HG03460 (cell line): ENCODE measurements around the gene SETSIP.
"Not testable (repeated sequence)": the region's sequence is repeated elsewhere in the genome, so short reads cannot be mapped to it uniquely, and the experiment has no call there.

ENCODE experiments used
- ATAC-seq: cut with Tn5 transposase; IDR thresholded peaks from one replicate; pipeline ENCODE4 v1.9.1; 2021; ENCODE audit not compliant: unreplicated experiment

SETSIP gene

DNA sequence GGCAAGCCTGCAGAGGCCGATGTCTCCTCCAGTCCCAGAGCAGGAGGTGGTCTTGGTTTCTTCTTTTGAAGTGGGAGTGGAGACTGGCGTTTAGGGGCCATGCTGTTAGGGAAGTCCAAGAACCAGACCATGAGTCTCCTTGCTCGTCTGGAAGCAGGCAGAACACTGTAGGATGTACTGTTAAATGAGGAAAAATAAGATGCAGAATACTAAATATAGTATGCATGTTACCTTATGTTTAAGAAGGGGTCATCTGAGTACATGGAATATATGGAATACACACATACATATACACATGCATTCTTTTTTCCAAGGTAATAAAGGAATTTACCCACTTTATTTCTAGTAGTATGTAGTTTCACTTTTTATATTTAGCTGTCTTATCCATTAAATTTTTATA, at the start of gene SETSIP:
Gene SETSIP, minus strand, starts transcription at position 101 of the 400 bp plus-strand sequence. Its CDS starts 0 bp downstream, at position 101.
- no peak for ATAC-seq

GRCh38 chr1:92123868-92124267, 48.7 kb upstream of the SETSIP start:
- ATAC-seq = no peak

DNA sequence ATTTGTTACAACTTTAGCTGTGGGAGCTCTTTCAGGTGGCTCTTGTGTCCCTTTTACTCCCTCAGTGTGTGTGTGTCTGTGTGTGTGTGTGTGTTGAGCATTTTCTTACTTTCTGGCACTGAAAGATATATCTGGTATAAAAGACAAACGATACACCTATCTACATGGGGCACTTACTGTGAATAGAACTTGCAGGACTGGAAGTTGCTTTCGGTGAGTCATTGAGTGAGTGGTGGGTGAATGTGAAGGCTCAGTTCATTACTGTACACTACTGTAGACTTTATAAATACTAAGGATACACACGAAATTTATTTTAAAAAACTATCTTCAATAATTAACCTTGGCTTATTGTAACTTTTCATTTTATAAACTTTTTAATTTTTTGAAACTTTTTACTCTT, 43.6 kb upstream of the SETSIP start:
- ATAC-seq = no peak

GRCh38 chr1:92117526-92117925, 42.3 kb upstream of the SETSIP start:
- ATAC-seq = no peak

DNA sequence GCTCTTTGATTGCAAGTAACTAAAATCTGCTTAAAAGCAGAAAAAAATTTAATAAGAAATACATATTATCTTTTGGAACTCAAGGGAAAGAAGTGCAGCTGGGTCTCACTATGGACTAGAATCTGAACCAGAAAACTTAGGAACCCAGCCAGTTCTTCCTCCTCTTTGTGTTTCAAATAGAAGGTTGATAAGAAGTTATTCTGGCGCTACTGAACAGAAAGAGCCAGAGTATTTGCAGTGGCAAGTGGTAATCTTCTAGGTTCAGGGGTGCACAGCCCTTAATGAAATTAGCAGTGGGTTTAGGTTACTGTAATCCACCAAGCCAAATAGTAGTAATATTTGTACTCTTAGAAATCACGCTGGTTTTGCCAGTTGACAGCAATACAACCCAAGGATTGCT, 33.4 kb upstream of the SETSIP start:
- ATAC-seq = no peak

DNA sequence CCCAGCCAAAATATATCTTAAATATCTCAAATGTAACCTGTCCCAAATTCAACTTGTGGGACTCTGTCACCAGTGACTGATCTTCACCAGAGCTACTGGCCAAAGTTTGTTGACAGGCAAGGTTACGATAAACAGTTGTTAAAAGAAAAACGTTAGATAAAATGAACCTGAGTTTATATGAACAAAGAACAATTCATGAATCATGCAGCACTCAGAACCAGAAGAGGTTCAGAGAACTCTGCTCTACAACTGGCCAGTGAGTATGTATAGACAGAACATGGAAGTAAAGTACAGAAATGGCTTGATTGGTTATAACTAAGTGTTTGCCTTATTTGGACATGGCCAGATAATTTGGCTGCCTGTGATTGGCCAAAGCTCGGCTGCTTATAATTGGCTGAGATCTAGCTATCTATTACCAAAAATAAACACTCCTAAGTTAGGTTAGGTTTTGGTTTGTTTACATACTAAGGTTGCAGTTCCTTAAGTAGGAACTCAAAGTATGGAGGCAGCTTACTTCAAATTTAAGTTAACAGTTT, 30.4 kb upstream of the SETSIP start:
- no peak for ATAC-seq

GRCh38 chr1:92096317-92096716, 21.1 kb upstream of the SETSIP start:
- ATAC-seq = no peak

GRCh38 chr1:92095874-92096273, 20.7 kb upstream of the SETSIP start:
- no peak for ATAC-seq

DNA sequence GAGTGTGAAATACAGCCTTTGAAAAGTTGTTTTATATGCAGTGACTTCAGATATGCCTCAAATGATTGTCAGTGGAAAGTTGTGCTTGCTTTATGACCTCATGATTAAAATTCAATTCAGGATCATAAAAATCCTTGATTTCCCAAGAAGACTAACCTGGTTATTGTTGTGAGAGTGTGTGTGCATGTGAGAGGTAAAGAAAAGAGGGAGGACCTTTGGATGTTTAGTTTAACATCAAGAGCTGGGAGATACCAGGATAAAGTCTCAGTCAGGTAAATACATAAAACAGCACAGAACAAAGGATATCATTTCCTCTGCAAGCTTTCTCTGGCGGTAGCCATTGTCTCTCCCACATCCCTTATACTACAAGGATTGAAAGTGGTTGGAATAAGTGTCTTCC, 19.4 kb upstream of the SETSIP start:
- no peak for ATAC-seq

DNA sequence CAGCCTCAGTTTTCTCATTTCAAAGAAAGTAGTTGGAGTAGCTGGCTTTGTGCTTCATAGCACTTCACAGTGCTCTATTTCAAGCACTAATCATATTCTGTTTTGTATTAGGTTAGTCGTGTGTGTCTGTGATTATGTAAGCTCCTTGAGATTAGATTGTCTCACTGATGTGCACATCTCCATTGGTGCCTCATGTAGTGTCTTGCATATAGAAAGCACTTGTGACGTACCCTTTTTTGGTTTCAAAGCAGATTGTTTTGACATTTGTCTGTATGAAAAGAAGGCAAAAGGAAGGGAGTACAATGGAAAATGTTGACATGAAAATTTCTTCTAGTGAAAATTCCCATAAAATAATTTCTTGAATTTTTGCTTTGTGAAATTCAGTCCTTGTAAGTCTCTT, 18.9 kb upstream of the SETSIP start:
- ATAC-seq = no peak

DNA sequence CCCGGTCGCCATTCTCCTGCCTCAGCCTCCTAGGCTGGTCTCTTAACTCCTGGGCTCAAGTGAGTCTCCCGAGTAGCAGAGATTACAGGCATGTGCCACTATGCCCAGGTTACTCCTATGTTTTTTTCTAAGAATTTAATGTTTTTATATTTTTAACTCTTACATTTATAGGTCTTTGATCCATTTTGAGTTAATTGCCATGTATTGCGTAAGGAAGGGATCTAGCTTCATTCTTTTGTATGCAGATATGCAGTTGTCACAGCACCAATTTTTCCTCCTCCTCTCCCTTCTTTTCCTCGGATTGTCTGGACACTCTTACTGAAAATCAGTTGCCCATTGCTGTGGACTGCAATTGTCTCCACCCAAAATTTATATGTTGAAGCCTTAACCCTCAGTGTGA, 16.4 kb upstream of the SETSIP start:
- no peak for ATAC-seq

DNA sequence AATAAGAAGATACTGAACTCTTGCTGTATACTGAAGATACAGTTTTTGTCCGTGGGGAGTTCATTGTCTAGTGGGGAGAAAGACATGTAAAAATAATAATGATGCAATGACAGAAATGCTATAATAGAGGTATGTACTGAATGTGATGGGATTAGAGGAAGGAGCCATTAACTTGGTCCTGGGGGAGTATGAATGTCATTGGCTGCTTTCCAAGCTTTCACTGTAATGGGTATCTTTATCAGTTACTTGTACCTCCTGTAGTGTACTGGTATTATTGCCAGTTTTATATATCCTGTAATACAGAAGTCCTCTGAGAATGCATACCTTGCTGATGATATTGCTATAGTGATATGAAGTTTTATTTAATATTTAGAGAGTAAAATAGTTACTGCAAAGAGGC, 12.3 kb upstream of the SETSIP start:
- no peak for ATAC-seq

DNA sequence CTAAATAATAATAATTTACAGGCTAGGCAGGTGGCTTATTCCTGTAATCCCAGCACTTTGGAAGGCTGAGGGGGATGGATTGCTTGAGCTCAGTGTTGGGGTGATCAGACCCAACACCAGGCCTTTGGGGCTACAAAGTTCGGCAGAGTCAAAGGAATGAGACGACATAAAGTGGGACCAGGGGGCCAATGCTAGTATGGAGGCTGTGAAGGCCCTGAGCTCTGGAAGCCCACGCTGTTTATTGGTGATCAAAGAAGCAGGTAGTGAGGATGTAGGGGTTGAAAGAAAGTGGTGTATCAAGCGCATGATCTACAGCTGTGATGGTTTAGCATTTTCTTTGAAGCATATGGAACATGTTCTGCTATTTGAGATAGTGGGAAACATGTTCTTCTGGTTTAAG, 10.5 kb upstream of the SETSIP start:
- ATAC-seq = no peak

DNA sequence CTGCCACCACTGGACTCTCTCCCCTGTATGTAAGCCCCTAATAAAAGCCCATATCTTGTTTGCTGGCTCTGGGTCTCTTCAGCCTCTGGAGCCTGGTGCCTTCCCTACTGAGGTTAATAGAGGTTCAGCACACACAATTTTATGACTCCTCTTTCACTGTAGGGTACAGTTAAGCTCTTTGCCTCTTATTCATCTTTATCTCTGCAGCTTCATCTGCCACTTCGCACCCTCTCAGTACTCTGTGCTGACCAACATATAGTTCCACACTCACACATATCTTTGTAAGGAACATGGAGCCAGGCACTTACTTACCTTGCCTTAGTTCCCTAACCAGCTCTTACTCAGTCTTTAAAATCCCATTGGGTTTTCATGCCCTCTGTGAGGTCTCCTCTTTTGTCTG, 9.4 kb upstream of the SETSIP start:
- no peak for ATAC-seq

DNA sequence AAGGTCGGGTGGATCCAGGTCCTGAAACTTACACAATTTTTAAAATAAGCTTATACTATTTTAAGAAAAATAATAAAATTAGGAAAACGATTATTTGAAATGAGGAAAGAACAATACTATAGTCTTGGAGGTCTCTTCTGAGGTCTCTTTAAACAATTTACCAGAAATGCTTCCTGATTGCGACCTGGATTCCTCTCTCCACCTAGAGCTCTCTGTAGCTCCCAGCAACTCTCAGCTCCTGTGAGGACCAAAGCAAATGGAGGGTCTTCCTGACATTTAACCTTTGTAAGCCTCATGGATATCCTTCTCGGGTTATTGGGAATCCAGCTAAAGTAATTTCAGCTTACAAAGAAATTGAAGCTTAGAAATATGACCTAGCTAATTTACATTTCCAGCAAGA, 5.8 kb upstream of the SETSIP start:
- ATAC-seq = no peak

- ATAC-seq = peak; percentile 95
These were observed 5.1 kb upstream of the SETSIP start, which contains the start of gene BTBD8 for GRCh38 chr1:92080128-92080985. TSS of gene BTBD8 (plus strand) at chr1:92080345. CDS start at chr1:92080572, 227 bp downstream.

DNA sequence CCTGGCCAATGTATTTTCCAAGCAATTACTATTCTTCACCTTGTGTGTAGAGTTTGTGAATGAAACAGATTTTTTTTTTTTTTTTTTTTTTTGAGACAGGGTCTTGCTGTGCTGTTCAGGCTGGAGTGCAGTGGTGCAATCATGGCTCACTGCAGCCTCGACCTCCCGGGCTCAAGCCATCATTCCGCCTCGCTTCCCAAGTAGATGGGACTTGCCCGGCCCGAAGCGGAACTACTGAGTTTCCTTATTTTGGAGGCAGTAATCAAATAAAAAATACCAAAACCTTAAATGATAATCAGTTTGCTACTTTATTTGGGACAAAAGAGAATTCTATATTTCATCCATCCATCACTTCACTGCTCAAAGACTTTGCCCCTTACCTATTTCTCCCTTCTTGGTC, 4.2 kb upstream of the SETSIP start:
- ATAC-seq = no peak

- not testable (repeated sequence) for ATAC-seq
These were observed 2.9 kb upstream of the SETSIP start for GRCh38 chr1:92078077-92078476.

DNA sequence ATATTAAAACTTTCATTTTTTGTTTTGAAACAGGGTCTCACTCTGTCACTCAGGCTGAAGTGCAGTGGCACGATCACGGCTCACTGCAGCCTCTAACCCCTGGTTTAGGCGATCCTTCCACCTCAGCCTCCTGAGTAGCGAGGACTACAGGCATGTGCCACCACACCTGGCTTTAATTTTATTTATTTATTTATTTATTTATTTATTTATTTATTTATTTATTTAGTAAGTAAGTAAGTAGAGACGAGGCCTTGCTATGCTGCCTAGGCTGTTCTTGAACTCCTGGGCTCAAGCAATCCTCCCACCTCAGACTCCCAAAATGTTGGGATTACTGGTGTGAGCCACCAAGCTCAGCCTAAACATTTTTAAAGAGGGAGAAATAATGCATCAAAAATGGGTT, 1.2 kb upstream of the SETSIP start:
- ATAC-seq = no peak

DNA sequence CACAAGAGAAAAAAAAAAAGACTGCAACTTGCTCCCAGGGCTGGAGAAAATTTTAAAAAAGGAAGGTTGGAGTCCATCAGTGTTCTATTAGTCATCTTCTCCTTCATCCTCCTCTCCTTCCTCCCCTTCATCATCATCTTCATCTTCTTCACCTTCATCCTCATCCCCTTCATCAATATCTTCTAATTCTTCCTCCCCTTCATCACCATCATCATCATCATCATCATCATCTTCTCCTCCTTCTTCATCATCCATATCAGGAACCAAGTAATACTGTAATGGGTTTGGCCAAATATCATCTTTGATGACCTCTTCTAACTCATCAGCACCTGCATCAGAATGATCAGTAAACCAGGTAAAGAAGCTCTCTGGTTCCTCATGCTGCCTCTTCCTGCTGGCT, 765 bp downstream of the SETSIP start:
- ATAC-seq = not testable (repeated sequence)

- no peak for ATAC-seq
These were observed 4.3 kb downstream of the SETSIP start for GRCh38 chr1:92070892-92071291.

- ATAC-seq = no peak
These were observed 8.9 kb downstream of the SETSIP start for GRCh38 chr1:92066321-92066720.

DNA sequence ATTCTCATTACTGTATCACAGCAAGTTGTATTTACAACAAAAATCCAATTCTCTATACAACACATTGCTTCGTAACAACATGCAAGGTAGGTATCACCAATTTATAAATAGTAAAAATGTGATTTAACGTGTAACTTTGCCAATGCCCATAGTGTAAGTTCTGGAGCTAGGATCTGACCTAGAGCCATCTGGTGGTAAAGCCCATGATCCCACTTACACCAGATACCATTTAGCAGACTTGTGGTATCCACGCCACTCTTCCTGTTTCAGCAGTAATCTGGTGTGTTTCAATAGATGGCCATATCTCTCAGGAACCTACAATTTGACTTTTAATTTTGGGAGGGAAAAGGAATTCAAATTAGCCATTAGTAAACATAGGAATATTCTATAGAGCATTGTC, 10.2 kb downstream of the SETSIP start:
- ATAC-seq = no peak
